HepG2 (cell line): ENCODE measurements around the gene ACP1.

ENCODE experiments used
- CHD4 ChIP-seq: fragments of 200-600 bp; sonication (generic); IDR thresholded peaks from 2 replicates; pipeline ENCODE4 v1.7.0; 2017; ENCODE audit warnings: mild to moderate bottlenecking, low read length, borderline replicate concordance
- CTCF ChIP-seq: sonication (generic); formaldehyde crosslinking; IDR thresholded peaks from 2 replicates; pipeline ENCODE4 v1.5.0; 2020; ENCODE audit warnings: mild to moderate bottlenecking, missing genetic modification reagents, moderate library complexity
- GTF2F1 ChIP-seq: fragments of 150-350 bp; IDR thresholded peaks from 2 replicates; pipeline ENCODE4 v1.6.1; 2014; ENCODE audit warnings: low read length
- HNRNPUL1 ChIP-seq: fragments of 200-400 bp; formaldehyde crosslinking; IDR thresholded peaks from 2 replicates; pipeline ENCODE4 v1.6.1; 2017; ENCODE audit warnings: low read depth, mild to moderate bottlenecking, low read length, moderate library complexity
- JUNB ChIP-seq: sonication (generic); formaldehyde crosslinking; IDR thresholded peaks from 2 replicates; pipeline ENCODE4 v1.8.0; 2022; ENCODE audit warnings: missing genetic modification reagents, mild to moderate bottlenecking, borderline replicate concordance
- MXI1 ChIP-seq: IDR thresholded peaks from 3 replicates; pipeline ENCODE4 v1.6.1; 2012; ENCODE audit warnings: low read depth, low read length, inconsistent platforms, borderline replicate concordance
- NAIF1 ChIP-seq: sonication (generic); formaldehyde crosslinking; IDR thresholded peaks from 2 replicates; pipeline ENCODE4 v1.5.0; 2020; ENCODE audit warnings: mild to moderate bottlenecking, missing genetic modification reagents, borderline replicate concordance
- PHF8 ChIP-seq: sonication (generic); formaldehyde crosslinking; IDR thresholded peaks from 2 replicates; pipeline ENCODE4 v1.5.0; 2020; ENCODE audit warnings: missing genetic modification reagents
- RAD21 ChIP-seq: fragments of 450-650 bp; formaldehyde crosslinking; IDR thresholded peaks from 2 replicates; pipeline ENCODE4 v1.5.0; 2020; ENCODE audit warnings: mild to moderate bottlenecking
- SALL1 ChIP-seq: sonication (generic); formaldehyde crosslinking; IDR thresholded peaks from 2 replicates; pipeline ENCODE4 v1.8.0; 2022; ENCODE audit warnings: mild to moderate bottlenecking, missing genetic modification reagents
- ZNF772 ChIP-seq: sonication (generic); formaldehyde crosslinking; IDR thresholded peaks from 2 replicates; pipeline ENCODE4 v1.5.0; 2020; ENCODE audit warnings: mild to moderate bottlenecking, missing genetic modification reagents
- TF ChIP-seq, protein P1 (sequence below): IDR thresholded peaks from 2 replicates; pipeline ENCODE4 v1.6.1; 2012; ENCODE audit warnings: low read length, improper control_type of control experiment
- TF ChIP-seq, protein P2 (sequence below): sonication (generic); formaldehyde crosslinking; IDR thresholded peaks from 2 replicates; pipeline ENCODE4 v1.4.0; 2020; ENCODE audit warnings: mild to moderate bottlenecking, missing genetic modification reagents, borderline replicate concordance

DNA sequence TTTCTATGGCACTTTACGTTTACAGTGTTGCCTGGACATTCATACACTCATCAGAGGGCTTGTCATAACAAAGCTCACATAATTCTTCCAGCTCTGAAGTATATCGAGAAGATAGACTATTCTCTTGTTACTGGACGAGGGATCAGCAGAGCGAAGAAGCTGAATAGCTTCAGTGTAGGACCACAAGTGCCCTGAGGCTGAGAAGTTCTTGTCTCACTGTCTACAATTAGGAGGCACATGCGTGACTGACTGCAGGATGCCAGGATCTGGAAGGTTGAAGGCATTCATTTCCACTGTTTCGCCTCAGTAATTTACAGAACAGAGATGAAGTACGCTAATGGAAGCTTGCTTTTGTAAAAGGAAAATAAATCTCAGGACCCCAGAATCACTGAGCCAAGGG lies 10.5 kb upstream of the ACP1 start:
- TF ChIP-seq JUNB (CRISPR knock-in tag) (no peak), CHD4 (no peak), CTCF (CRISPR knock-in tag) (no peak), MXI1 (no peak), PHF8 (CRISPR knock-in tag) (no peak), ZNF772 (CRISPR knock-in tag) (no peak), GTF2F1 (no peak), HNRNPUL1 (no peak), SALL1 (CRISPR knock-in tag) (no peak), RAD21 (no peak), NAIF1 (no peak)
- TF ChIP-seq, protein P1, sequence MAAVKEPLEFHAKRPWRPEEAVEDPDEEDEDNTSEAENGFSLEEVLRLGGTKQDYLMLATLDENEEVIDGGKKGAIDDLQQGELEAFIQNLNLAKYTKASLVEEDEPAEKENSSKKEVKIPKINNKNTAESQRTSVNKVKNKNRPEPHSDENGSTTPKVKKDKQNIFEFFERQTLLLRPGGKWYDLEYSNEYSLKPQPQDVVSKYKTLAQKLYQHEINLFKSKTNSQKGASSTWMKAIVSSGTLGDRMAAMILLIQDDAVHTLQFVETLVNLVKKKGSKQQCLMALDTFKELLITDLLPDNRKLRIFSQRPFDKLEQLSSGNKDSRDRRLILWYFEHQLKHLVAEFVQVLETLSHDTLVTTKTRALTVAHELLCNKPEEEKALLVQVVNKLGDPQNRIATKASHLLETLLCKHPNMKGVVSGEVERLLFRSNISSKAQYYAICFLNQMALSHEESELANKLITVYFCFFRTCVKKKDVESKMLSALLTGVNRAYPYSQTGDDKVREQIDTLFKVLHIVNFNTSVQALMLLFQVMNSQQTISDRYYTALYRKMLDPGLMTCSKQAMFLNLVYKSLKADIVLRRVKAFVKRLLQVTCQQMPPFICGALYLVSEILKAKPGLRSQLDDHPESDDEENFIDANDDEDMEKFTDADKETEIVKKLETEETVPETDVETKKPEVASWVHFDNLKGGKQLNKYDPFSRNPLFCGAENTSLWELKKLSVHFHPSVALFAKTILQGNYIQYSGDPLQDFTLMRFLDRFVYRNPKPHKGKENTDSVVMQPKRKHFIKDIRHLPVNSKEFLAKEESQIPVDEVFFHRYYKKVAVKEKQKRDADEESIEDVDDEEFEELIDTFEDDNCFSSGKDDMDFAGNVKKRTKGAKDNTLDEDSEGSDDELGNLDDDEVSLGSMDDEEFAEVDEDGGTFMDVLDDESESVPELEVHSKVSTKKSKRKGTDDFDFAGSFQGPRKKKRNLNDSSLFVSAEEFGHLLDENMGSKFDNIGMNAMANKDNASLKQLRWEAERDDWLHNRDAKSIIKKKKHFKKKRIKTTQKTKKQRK = no peak
- TF ChIP-seq, protein P2, sequence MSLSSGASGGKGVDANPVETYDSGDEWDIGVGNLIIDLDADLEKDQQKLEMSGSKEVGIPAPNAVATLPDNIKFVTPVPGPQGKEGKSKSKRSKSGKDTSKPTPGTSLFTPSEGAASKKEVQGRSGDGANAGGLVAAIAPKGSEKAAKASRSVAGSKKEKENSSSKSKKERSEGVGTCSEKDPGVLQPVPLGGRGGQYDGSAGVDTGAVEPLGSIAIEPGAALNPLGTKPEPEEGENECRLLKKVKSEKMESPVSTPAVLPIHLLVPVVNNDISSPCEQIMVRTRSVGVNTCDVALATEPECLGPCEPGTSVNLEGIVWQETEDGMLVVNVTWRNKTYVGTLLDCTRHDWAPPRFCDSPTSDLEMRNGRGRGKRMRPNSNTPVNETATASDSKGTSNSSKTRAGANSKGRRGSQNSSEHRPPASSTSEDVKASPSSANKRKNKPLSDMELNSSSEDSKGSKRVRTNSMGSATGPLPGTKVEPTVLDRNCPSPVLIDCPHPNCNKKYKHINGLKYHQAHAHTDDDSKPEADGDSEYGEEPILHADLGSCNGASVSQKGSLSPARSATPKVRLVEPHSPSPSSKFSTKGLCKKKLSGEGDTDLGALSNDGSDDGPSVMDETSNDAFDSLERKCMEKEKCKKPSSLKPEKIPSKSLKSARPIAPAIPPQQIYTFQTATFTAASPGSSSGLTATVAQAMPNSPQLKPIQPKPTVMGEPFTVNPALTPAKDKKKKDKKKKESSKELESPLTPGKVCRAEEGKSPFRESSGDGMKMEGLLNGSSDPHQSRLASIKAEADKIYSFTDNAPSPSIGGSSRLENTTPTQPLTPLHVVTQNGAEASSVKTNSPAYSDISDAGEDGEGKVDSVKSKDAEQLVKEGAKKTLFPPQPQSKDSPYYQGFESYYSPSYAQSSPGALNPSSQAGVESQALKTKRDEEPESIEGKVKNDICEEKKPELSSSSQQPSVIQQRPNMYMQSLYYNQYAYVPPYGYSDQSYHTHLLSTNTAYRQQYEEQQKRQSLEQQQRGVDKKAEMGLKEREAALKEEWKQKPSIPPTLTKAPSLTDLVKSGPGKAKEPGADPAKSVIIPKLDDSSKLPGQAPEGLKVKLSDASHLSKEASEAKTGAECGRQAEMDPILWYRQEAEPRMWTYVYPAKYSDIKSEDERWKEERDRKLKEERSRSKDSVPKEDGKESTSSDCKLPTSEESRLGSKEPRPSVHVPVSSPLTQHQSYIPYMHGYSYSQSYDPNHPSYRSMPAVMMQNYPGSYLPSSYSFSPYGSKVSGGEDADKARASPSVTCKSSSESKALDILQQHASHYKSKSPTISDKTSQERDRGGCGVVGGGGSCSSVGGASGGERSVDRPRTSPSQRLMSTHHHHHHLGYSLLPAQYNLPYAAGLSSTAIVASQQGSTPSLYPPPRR (CRISPR knock-in tag) = no peak
